ENCODE data around the gene SFSWAP.
"Not testable (repeated sequence)": the region's sequence is repeated elsewhere in the genome, so short reads cannot be mapped to it uniquely, and the experiment has no call there.

The SFSWAP gene

GRCh38 chr12:131694116-131694838 is 16.6 kb upstream of the SFSWAP start:
- Histone ChIP-seq H3K27me3 (no peaks in the 10 kb centered on the region), H3K36me3 (no peaks in the 10 kb centered on the region), H3K4me3 (no peak overlapping the region), H3K9me3 (replicated peaks in 1 of 11) (peaks cover 0 to 2% (median under 1%) of the 10 kb centered on the region in 11 experiments; a peak in 5 of 22 replicates), H4K20me1 (no peaks in the 10 kb centered on the region), H3K9ac (no peak overlapping the region), H3K4me2 (no peak overlapping the region), H3K4me1 (no peaks in the 10 kb centered on the region), H3K27ac (no peak overlapping the region)
- TF ChIP-seq Cebpa-rat (IDR thresholded peaks at IDR 0.05) = no peak

GRCh38 chr12:131695968-131696367 is 14.9 kb upstream of the SFSWAP start:
- no peaks in the 10 kb centered on the region for H3K9me3 ChIP-seq (replicated peaks in 1 of 11)
- no peak overlapping the region for H3K9ac ChIP-seq
- no peaks in the 10 kb centered on the region for H3K4me1 ChIP-seq
- TF ChIP-seq Cebpa-rat (IDR thresholded peaks at IDR 0.05) = no peak
- H3K36me3 ChIP-seq = no peaks in the 10 kb centered on the region
- no peak overlapping the region for H3K4me3 ChIP-seq
- no peaks in the 10 kb centered on the region for H3K27me3 ChIP-seq
- no peak overlapping the region for H3K27ac ChIP-seq
- H3K4me2 ChIP-seq = no peak overlapping the region
- H4K20me1 ChIP-seq = no peaks in the 10 kb centered on the region

- Histone ChIP-seq H3K36me3 (no peaks in the 10 kb centered on the region), H3K27me3 (no peaks in the 10 kb centered on the region), H3K9me3 (replicated peaks in 1 of 11) (peaks cover 0 to 15% (median 8%) of the 10 kb centered on the region in 11 experiments; a peak in 14 of 22 replicates), H4K20me1 (no peaks in the 10 kb centered on the region), H3K9ac (no peak overlapping the region), H3K4me3 (no peak overlapping the region), H3K4me1 (no peaks in the 10 kb centered on the region), H3K27ac (no peak overlapping the region), H3K4me2 (no peak overlapping the region)
- no peak for TF ChIP-seq Cebpa-rat (IDR thresholded peaks at IDR 0.05)
These were observed 12.6 kb upstream of the SFSWAP start for GRCh38 chr12:131698286-131698685.

GRCh38 chr12:131699434-131699833 is 11.5 kb upstream of the SFSWAP start:
- Histone ChIP-seq H3K4me3 (no peak overlapping the region), H3K27ac (no peak overlapping the region), H4K20me1 (no peaks in the 10 kb centered on the region), H3K36me3 (no peaks in the 10 kb centered on the region), H3K27me3 (no peaks in the 10 kb centered on the region), H3K4me2 (no peak overlapping the region), H3K9ac (no peak overlapping the region), H3K4me1 (no peaks in the 10 kb centered on the region), H3K9me3 (replicated peaks in 1 of 11) (peaks cover 5 to 23% (median 19%) of the 10 kb centered on the region in 11 experiments)
- no peak for TF ChIP-seq Cebpa-rat (IDR thresholded peaks at IDR 0.05)

- Histone ChIP-seq H3K36me3 (no peaks in the 10 kb centered on the region), H3K27me3 (no peaks in the 10 kb centered on the region), H3K9ac (no peak overlapping the region), H3K9me3 (replicated peaks in 1 of 11) (peaks cover 13 to 30% (median 26%) of the 10 kb centered on the region in 11 experiments), H3K4me2 (no peak overlapping the region), H3K4me3 (no peak overlapping the region), H3K27ac (no peak overlapping the region), H4K20me1 (no peaks in the 10 kb centered on the region), H3K4me1 (no peaks in the 10 kb centered on the region)
- no peak for TF ChIP-seq Cebpa-rat (IDR thresholded peaks at IDR 0.05)
These were observed 10.6 kb upstream of the SFSWAP start for GRCh38 chr12:131700271-131700670.

- no peaks in the 10 kb centered on the region for H4K20me1 ChIP-seq
- H3K4me3 ChIP-seq = no peak overlapping the region
These were observed 9.0 kb upstream of the SFSWAP start for GRCh38 chr12:131701705-131702572.

GRCh38 chr12:131702573-131702877 is 8.4 kb upstream of the SFSWAP start:
- Histone ChIP-seq H3K36me3 (no peaks in the 10 kb centered on the region), H4K20me1 (no peaks in the 10 kb centered on the region), H3K9me3 (replicated peaks in 1 of 11) (peaks cover 13 to 30% (median 26%) of the 10 kb centered on the region in 11 experiments), H3K4me2 (no peak overlapping the region), H3K9ac (no peak overlapping the region), H3K4me1 (no peaks in the 10 kb centered on the region), H3K4me3 (no peak overlapping the region), H3K27ac (no peak overlapping the region), H3K27me3 (no peaks in the 10 kb centered on the region)
- no peak for TF ChIP-seq Cebpa-rat (IDR thresholded peaks at IDR 0.05)

More at GRCh38 chr12:131701705-131702572, 9.0 kb upstream of the SFSWAP start:
- no peaks in the 10 kb centered on the region for H3K27me3 ChIP-seq
- H3K9me3 ChIP-seq (replicated peaks in 1 of 11) = peaks cover 13 to 30% (median 26%) of the 10 kb centered on the region in 11 experiments
- H3K4me2 ChIP-seq = no peak overlapping the region
- no peaks in the 10 kb centered on the region for H3K4me1 ChIP-seq
- TF ChIP-seq Cebpa-rat (IDR thresholded peaks at IDR 0.05) = no peak
- H3K27ac ChIP-seq = no peak overlapping the region
- H3K9ac ChIP-seq = no peak overlapping the region
- no peaks in the 10 kb centered on the region for H3K36me3 ChIP-seq

- no peaks in the 10 kb centered on the region for H3K4me1 ChIP-seq
- H3K9ac ChIP-seq = no peak overlapping the region
- no peaks in the 10 kb centered on the region for H4K20me1 ChIP-seq
- no peaks in the 10 kb centered on the region for H3K27me3 ChIP-seq
- no peaks in the 10 kb centered on the region for H3K36me3 ChIP-seq
- peaks cover 13 to 30% (median 26%) of the 10 kb centered on the region in 11 experiments for H3K9me3 ChIP-seq (replicated peaks in 1 of 11)
- no peak overlapping the region for H3K27ac ChIP-seq
- no peak overlapping the region for H3K4me3 ChIP-seq
- no peak for TF ChIP-seq Cebpa-rat (IDR thresholded peaks at IDR 0.05)
- no peak overlapping the region for H3K4me2 ChIP-seq
These were observed 7.7 kb upstream of the SFSWAP start for GRCh38 chr12:131703161-131703560.

- TF ChIP-seq Cebpa-rat (IDR thresholded peaks at IDR 0.05) = no peak
- H3K27me3 ChIP-seq = no peaks in the 10 kb centered on the region
- H4K20me1 ChIP-seq = no peaks in the 10 kb centered on the region
- H3K9ac ChIP-seq = no peak overlapping the region
- peaks cover 0 to under 1% (median 0%) of the 10 kb centered on the region in 10 experiments; a peak in 2 of 20 replicates for H3K4me1 ChIP-seq
- no peak overlapping the region for H3K4me3 ChIP-seq
- H3K27ac ChIP-seq = no peak overlapping the region
- H3K36me3 ChIP-seq = no peaks in the 10 kb centered on the region
- no peak overlapping the region for H3K4me2 ChIP-seq
- peaks cover 16 to 37% (median 30%) of the 10 kb centered on the region in 11 experiments for H3K9me3 ChIP-seq (replicated peaks in 1 of 11)
These were observed 6.4 kb upstream of the SFSWAP start for GRCh38 chr12:131704509-131704908.

GRCh38 chr12:131706709-131707108 is 4.2 kb upstream of the SFSWAP start:
- not testable (repeated sequence) for H3K9ac ChIP-seq, H3K27me3 ChIP-seq, H3K4me3 ChIP-seq, H3K36me3 ChIP-seq, H4K20me1 ChIP-seq, H3K4me2 ChIP-seq, H3K27ac ChIP-seq
- Histone ChIP-seq H3K4me1 (peaks cover 6 to 11% (median 8%) of the 10 kb centered on the region in 10 experiments; a peak in 18 of 20 replicates), H3K9me3 (replicated peaks in 1 of 11) (peaks cover 16 to 41% (median 30%) of the 10 kb centered on the region in 11 experiments)
